Osteoblast (primary cell): ENCODE data around the gene CINP. TPM values are rescaled to one million over a fixed set of nuclear protein-coding genes. Genes with fewer than 3 reads are reported as not detected.

Experiments used
- DNase-seq: peaks from one replicate; pipeline ENCODE4 v3.0.0; 2011; ENCODE audit warnings: low spot score, mixed read lengths; ENCODE audit not compliant: insufficient read length; ENCODE audit errors: missing footprints
- H2AFZ ChIP-seq: 2 replicates; pipeline ENCODE4 v1.6.0; 2011; ENCODE audit warnings: mild to moderate bottlenecking, low read length
- H3K27ac ChIP-seq: 2 replicates; pipeline ENCODE4 v1.5.1; 2011; ENCODE audit warnings: mild to moderate bottlenecking, low read depth, low read length, moderate library complexity
- H3K27me3 ChIP-seq: 2 replicates; pipeline ENCODE4 v1.6.0; 2012; ENCODE audit warnings: mild to moderate bottlenecking, control low read depth, inconsistent platforms, low read length, moderate library complexity; ENCODE audit not compliant: insufficient read depth
- H3K36me3 ChIP-seq: 2 replicates; pipeline ENCODE4 v1.5.1; 2011; ENCODE audit warnings: mild to moderate bottlenecking, low read length, control low read depth, moderate library complexity; ENCODE audit not compliant: insufficient read depth
- H3K4me1 ChIP-seq: 2 replicates; pipeline ENCODE4 v1.5.1; 2011; ENCODE audit warnings: mild to moderate bottlenecking, low read length, control low read depth, moderate library complexity; ENCODE audit not compliant: insufficient read depth
- H3K4me2 ChIP-seq: 2 replicates; pipeline ENCODE4 v1.6.0; 2011; ENCODE audit warnings: mild to moderate bottlenecking, low read length; ENCODE audit not compliant: insufficient read depth
- H3K4me3 ChIP-seq: fragments of 200-600 bp; sonication (generic); 3 replicates; pipeline ENCODE4 v1.5.1; 2012; ENCODE audit warnings: mild to moderate bottlenecking, low read length, inconsistent platforms; ENCODE audit not compliant: insufficient read depth
- H3K79me2 ChIP-seq: 2 replicates; pipeline ENCODE4 v1.6.0; 2012; ENCODE audit warnings: mild to moderate bottlenecking, low read length, control low read depth, inconsistent platforms; ENCODE audit not compliant: insufficient read depth
- H3K9me3 ChIP-seq: 2 replicates; pipeline ENCODE4 v1.5.1; 2011; ENCODE audit warnings: low read depth, low read length, control low read depth
- H4K20me1 ChIP-seq: 2 replicates; pipeline ENCODE4 v1.6.0; 2012; ENCODE audit warnings: mild to moderate bottlenecking, low read length, control low read depth; ENCODE audit not compliant: insufficient read depth
- CTCF ChIP-seq: IDR thresholded peaks from 2 replicates; pipeline ENCODE4 v1.5.1; 2011; ENCODE audit warnings: mild to moderate bottlenecking, low read depth, low read length, moderate library complexity; ENCODE audit errors: extremely low read depth
- total RNA-seq: library from RNA; depleted of rRNA; stranded (reverse); fragments of >200 nt; gene quantifications from 2 replicates; pipeline ENCODE4 v1.2.3, GENCODE V29; 2012

The CINP gene
- total RNA-seq, 1 donor, result 49.2 TPM

GRCh38 chr14:102323102-102323501 is 39.6 kb downstream of the CINP start:
- peak; percentile 96 for DNase-seq
- Histone ChIP-seq H3K36me3 (peaks cover 20% of the 10 kb centered on the region), H3K4me2 (peak overlapping the region; percentile 76), H3K4me3 (peak overlapping the region; percentile 42), H2AFZ (peak overlapping the region; percentile 60), H3K27me3 (no peaks in the 10 kb centered on the region), H3K9me3 (no peaks in the 10 kb centered on the region), H3K27ac (peak overlapping the region; percentile 52), H4K20me1 (no peaks in the 10 kb centered on the region), H3K79me2 (peaks cover 25% of the 10 kb centered on the region), H3K4me1 (peaks cover 20% of the 10 kb centered on the region)
- peak; percentile 92 for TF ChIP-seq CTCF

DNA sequence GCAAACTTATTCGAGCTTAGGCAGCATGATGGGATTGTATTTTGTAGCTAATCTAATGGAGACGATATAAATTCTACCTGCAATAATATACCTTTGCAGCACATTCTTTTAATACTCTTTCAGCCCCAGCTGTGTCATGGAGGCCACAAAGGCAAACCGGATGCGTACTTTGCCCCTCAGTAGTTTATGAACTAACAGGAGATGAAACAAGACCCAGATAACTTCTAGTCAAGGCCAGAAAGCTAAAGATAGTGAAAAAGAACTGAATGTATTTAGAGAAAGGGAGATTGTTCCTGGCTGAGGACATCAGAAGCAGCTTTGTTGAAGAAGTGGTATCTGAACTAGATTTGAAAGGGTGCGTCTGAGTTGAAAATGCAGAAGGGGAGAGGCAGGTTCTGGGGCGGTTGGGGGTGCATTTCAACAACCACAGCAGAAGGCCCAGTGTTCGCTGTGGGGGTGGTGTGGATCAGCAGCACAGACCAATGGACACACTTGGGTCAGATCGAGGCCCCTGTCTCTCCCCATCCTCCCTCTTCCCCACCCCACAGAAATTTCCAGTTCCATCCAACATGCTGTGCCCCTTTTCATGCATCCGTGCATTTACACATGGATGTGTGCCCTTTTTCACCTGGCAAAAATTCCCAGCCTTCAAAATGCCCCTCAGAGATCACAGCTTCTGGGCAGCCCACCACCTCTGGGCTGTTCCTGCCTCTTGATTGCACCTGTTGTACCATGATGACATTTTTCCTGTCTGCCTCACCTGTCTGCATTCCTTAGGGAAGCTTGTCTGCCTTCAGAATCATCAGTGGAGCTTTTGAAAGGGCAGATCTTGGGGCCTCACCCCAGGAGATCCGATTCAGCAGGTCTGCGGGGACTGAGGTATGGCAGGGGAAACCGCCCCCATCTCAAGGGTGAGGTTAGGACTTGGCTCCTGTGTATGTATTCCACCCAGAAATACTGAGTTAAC is 41.0 kb downstream of the CINP start:
- H3K79me2 ChIP-seq, result peaks cover 25% of the 10 kb centered on the region
- no peaks in the 10 kb centered on the region for H3K9me3 ChIP-seq
- H3K4me1 ChIP-seq, result peaks cover 28% of the 10 kb centered on the region
- TF ChIP-seq CTCF, result no peak
- H2AFZ ChIP-seq, result no peak overlapping the region
- H3K36me3 ChIP-seq, result peaks cover 17% of the 10 kb centered on the region
- H4K20me1 ChIP-seq, result no peaks in the 10 kb centered on the region
- no peak overlapping the region for H3K4me2 ChIP-seq
- no peaks in the 10 kb centered on the region for H3K27me3 ChIP-seq
- H3K4me3 ChIP-seq, result no peak overlapping the region
- DNase-seq, result no peak
- H3K27ac ChIP-seq, result no peak overlapping the region

DNA sequence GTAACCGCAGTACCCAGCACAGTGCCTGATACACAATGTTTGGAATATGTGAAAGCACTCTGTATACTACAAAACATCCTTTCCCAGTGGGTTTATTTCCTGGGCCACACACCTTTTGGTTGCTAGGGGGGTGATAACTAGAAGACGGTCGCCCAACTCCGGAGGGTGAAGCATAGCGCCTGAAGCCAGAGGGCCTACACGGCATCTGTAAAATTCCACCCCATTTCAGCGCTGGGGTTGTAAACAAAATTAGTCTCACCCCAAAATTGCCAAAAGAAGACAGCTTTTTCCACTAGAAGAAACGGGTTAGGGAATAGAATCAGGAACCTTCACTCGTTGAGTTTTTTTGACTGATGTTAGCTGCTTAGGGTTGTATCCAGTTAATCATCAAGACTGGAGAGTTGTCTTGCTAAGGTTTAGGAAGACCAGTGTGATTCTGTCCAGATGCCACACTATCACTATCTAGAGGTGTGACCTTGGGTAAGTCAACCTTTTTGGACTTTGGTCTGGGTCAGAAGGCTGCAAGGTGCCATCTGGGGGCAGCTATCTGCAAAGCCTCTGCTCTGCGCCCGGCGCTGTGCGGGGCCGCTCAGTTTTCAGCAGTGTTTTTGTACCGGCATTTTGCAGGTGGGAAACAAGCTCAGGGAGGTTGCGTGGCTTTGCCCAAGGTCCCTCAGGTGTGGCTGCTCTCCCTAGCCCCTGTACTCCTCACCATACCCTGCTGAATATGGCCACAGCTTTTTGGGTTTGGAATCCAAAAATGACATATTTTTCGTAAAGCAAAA is 41.8 kb downstream of the CINP start:
- Histone ChIP-seq H3K36me3 (peaks cover 9% of the 10 kb centered on the region), H3K4me3 (peak overlapping the region; percentile 72), H4K20me1 (no peaks in the 10 kb centered on the region), H3K27ac (peak overlapping the region; percentile 77), H3K79me2 (peaks cover 25% of the 10 kb centered on the region), H3K4me1 (peaks cover 37% of the 10 kb centered on the region), H3K27me3 (no peaks in the 10 kb centered on the region), H2AFZ (peak overlapping the region; percentile 90), H3K9me3 (no peaks in the 10 kb centered on the region), H3K4me2 (peak overlapping the region; percentile 96)
- no peak for TF ChIP-seq CTCF
- no peak for DNase-seq
